Brain microvascular endothelial cell (primary cell): ENCODE data around the gene TPSD1.

ENCODE experiments used
- DNase-seq: peaks from one replicate; pipeline ENCODE4 v3.0.0-alpha.2; 2020
- H3K27ac ChIP-seq: fragments of 250-450 bp; sonication (Bioruptor Pico); 2 replicates; pipeline ENCODE4 v1.5.1; 2020; ENCODE audit warnings: mild to moderate bottlenecking, moderate library complexity
- H3K27me3 ChIP-seq: fragments of 250-450 bp; sonication (Bioruptor Pico); replicated peaks from 2 replicates; pipeline ENCODE4 v1.5.1; 2020; ENCODE audit warnings: mild to moderate bottlenecking
- H3K36me3 ChIP-seq: fragments of 250-450 bp; sonication (Bioruptor Pico); replicated peaks from 2 replicates; pipeline ENCODE4 v1.5.1; 2020; ENCODE audit warnings: mild to moderate bottlenecking
- H3K4me3 ChIP-seq: 2 replicates; pipeline ENCODE4 v1.5.1; 2011; ENCODE audit warnings: low read depth, mild to moderate bottlenecking, control low read depth, low read length, moderate library complexity
- in situ Hi-C: cut with HindIII; loops from 2 replicates; pipeline ENCODE4 v1.10.0; 2017; ENCODE audit warnings: low sequenced_read_pairs, low pct_ligation_motif_present
- TF ChIP-seq, protein P1 (sequence below): IDR thresholded peaks from 2 replicates; pipeline ENCODE4 v1.5.1; 2011; ENCODE audit warnings: low read depth, mild to moderate bottlenecking, moderate library complexity, low read length, control low read depth, inconsistent platforms; ENCODE audit errors: missing control alignments

TPSD1 gene

DNA sequence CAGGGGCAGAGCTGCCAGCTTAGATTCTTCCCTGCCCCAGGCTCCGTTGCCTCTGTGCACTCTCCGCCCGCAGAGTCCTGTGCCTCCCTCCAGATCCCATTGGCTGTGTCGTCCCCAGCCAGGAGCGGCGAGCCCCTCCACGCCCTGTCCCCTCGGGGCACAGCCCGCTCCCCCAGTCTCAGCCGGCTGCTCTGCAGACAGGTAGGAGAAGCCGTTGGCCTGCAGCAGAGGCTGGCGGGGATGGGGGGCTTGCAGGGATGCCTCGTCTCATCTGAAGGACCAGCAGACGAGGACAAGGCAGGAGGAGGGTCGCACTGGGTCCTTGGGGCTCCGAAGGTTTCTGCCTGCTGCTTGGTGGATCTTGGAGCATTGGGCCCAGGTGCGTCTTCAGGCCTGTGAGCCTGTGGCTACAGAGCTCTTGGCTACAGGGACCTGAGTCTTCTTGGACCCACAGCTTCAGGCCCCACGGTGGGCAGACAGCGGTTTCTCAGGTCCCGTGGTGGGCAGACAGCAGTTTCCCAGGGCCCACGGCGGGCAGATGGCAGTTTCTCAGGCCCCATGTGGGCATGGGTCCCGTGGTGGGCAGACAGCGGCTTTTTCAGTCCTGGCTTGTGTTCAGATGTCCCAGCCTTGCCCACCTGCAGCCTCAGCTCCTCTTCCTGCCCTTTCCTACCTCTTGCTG lies 36.8 kb upstream of the TPSD1 start:
- TF ChIP-seq, protein P1, sequence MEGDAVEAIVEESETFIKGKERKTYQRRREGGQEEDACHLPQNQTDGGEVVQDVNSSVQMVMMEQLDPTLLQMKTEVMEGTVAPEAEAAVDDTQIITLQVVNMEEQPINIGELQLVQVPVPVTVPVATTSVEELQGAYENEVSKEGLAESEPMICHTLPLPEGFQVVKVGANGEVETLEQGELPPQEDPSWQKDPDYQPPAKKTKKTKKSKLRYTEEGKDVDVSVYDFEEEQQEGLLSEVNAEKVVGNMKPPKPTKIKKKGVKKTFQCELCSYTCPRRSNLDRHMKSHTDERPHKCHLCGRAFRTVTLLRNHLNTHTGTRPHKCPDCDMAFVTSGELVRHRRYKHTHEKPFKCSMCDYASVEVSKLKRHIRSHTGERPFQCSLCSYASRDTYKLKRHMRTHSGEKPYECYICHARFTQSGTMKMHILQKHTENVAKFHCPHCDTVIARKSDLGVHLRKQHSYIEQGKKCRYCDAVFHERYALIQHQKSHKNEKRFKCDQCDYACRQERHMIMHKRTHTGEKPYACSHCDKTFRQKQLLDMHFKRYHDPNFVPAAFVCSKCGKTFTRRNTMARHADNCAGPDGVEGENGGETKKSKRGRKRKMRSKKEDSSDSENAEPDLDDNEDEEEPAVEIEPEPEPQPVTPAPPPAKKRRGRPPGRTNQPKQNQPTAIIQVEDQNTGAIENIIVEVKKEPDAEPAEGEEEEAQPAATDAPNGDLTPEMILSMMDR = no peak
- DNase-seq = no peak
- in situ Hi-C loops = no loop called here
- H3K27me3 ChIP-seq = no peaks in the 10 kb centered on the region
- H3K27ac ChIP-seq = no peak overlapping the region
- no peak overlapping the region for H3K4me3 ChIP-seq
- H3K36me3 ChIP-seq = peaks cover 4% of the 10 kb centered on the region

GRCh38 chr16:1220098-1220728 lies 35.7 kb upstream of the TPSD1 start:
- in situ Hi-C loops = no loop called here
- TF ChIP-seq, protein P1 = no peak
- H3K36me3 ChIP-seq = peaks cover 4% of the 10 kb centered on the region
- H3K27ac ChIP-seq = no peak overlapping the region
- no peak for DNase-seq
- H3K4me3 ChIP-seq = no peak overlapping the region
- H3K27me3 ChIP-seq = no peaks in the 10 kb centered on the region

DNA sequence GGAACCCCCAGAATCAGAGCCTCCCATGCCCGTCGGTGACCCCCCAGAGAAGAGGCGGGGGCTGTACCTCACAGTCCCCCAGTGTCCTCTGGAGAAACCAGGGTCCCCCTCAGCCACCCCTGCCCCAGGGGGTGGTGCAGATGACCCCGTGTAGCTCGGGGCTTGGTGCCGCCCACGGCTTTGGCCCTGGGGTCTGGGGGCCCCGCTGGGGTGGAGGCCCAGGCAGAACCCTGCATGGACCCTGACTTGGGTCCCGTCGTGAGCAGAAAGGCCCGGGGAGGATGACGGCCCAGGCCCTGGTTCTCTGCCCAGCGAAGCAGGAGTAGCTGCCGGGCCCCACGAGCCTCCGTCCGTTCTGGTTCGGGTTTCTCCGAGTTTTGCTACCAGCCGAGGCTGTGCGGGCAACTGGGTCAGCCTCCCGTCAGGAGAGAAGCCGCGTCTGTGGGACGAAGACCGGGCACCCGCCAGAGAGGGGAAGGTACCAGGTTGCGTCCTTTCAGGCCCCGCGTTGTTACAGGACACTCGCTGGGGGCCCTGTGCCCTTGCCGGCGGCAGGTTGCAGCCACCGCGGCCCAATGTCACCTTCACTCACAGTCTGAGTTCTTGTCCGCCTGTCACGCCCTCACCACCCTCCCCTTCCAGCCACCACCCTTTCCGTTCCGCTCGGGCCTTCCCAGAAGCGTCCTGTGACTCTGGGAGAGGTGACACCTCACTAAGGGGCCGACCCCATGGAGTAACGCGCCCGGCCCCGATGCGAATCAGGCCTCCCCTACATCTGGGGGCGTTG lies 34.8 kb upstream of the TPSD1 start:
- TF ChIP-seq, protein P1 = no peak
- in situ Hi-C loops = no loop called here
- H3K27me3 ChIP-seq = no peaks in the 10 kb centered on the region
- DNase-seq = no peak
- peaks cover 4% of the 10 kb centered on the region for H3K36me3 ChIP-seq
- no peak overlapping the region for H3K4me3 ChIP-seq
- no peak overlapping the region for H3K27ac ChIP-seq

DNA sequence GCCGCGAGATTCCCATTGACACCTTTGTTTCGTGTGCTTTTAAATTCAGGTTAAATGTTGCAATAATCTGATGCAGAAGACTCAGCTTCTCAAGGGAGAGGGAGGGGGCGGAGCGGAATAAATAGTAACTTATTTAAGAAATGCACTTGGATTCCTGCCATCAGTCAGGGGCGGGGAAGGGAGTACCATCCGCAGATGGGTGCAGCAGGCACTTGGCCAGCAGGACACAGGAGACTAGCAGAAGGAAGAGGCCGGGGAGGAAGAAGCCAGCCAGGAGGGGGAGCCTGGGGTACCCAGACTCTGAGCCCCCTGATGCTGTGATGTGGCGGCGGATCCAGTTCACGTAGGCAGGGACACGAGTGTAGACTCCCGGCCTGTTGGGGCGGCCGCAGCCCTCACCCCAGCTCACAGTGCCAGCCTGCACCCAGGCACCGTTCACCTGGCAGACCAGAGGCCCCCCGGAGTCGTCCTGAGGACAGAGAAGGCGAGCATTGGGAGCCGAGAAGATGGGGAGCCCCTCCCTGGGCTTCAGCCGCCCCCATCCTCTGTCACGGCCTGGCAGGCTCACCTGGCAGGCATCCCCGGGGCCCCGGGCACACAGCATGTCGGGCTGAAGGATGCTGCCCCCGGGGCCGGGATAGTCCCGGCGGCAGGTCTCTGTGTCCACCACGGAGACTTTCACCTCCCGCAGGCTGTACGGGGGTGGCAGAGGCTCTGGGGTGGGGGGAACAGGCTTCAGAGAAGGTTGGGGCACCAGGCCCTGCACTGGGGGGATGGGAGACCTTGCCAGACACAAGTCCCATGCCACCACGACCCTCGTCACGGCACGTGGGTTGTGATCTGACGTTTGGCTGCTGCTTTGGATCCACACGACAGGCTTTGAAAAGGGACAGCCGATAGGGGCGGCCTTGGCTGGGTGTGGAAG lies 34.0 kb upstream of the TPSD1 start:
- TF ChIP-seq, protein P1 = no peak
- in situ Hi-C loops = no loop called here
- Histone ChIP-seq H3K36me3 (peaks cover 4% of the 10 kb centered on the region), H3K4me3 (no peak overlapping the region), H3K27me3 (no peaks in the 10 kb centered on the region), H3K27ac (no peak overlapping the region)
- DNase-seq = no peak

DNA sequence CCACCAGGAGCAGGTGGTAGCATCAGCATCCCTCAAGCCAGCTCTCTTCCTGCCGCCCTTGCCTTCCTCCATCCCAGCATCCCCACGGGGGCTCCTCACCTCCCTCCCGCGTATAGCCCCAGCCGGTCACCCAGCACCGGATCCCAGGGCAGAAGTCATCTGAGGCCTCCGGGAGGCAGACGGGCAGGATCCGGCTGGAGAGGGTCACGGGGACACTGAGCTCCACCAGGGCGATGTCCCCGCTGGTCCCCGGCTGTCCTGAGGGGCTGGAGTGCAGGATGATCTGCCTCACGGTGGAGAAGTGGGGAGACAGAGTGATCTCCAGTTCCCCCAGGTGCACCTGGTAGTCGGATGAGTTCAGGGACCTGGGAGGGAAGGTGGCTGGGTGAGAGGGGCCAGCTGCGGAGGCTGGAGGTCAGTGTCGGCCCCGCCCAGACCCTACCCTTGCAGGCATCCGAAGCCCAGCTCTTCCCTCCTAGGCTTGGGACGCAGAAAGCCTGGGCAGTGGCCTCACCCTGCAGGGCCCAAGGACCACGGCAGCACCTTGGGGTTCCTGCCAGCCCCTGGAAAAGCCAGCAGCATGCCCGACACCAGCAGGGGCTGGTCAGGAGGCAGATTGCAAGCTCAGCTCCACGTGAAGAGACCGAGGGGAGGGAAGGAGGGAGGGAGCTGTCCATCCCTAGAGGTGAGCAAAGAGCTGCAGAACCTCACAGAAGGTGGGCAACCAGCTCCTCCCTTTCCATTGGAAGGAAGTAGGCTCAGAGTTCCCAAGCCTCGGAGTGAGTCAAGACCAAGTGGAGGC lies 33.1 kb upstream of the TPSD1 start:
- TF ChIP-seq, protein P1 = no peak
- peaks cover 2% of the 10 kb centered on the region for H3K36me3 ChIP-seq
- H3K4me3 ChIP-seq = no peak overlapping the region

More for the DNA sequence above, 33.1 kb upstream of the TPSD1 start:
- H3K27me3 ChIP-seq = no peaks in the 10 kb centered on the region
- no peak overlapping the region for H3K27ac ChIP-seq
- in situ Hi-C loops = no loop called here
- DNase-seq = no peak
